ENCODE data around the gene BLM. TPM values are rescaled to one million over a fixed set of nuclear protein-coding genes. Genes with fewer than 3 reads are reported as not detected.
A peak's percentile ranks its signal among the peaks of the same experiment; 100 is the strongest.

Gene BLM
- total RNA-seq, 1 experiment from 2014 or later, result 24.6 TPM

GRCh38 chr15:90706394-90707327 is 10.5 kb upstream of the BLM start:
- H3K27me3 ChIP-seq (ENCODE audit: insufficient read depth, low read length), result no peaks in the 10 kb centered on the region
- H3K4me1 ChIP-seq (ENCODE audit: control insufficient read depth in 1 of 2, insufficient read depth in 2 of 2, low read length in 2 of 2), result peaks cover 11 to 20% of the 10 kb centered on the region in 2 experiments; a peak in 3 of 4 replicates
- H2AFZ ChIP-seq (ENCODE audit: low read depth, low read length, poor library complexity, severe bottlenecking), result no peak overlapping the region
- DNase-seq (ENCODE audit: low read depth, low spot score) (no peak), ATAC-seq (peak; percentile 54; the same call in 1 of the 2 replicates)
- RAD21 ChIA-PET (ENCODE audit: low non-redundant PET in 1 of 2, low total read pairs in 2 of 2, uncharacterized antibody in 2 of 2, unreplicated experiment in 2 of 2), result no interaction called here
- H3K27ac ChIP-seq (ENCODE audit: low read depth, low read length), result no peak overlapping the region; the same call in 1 of the 2 replicates
- no peaks in the 10 kb centered on the region for H3K9me3 ChIP-seq (ENCODE audit: control insufficient read depth in 1 of 2, insufficient read depth in 1 of 2, low read depth in 1 of 2, low read length in 2 of 2)
- no peaks in the 10 kb centered on the region for H3K36me3 ChIP-seq (ENCODE audit: control insufficient read depth in 1 of 2, insufficient read depth in 2 of 2, low read length in 2 of 2)
- POLR2A ChIA-PET, result interaction anchor here (0.6 kb wide), 1 partner anchor 155 kb away, joined by 3 read pairs; no protein-coding TSS in a partner anchor
- H4K20me1 ChIP-seq (ENCODE audit: insufficient read depth), result no peaks in the 10 kb centered on the region
- intact Hi-C loops (cut with micrococcal nuclease), result no loop called here
- BruUV-seq (replicated peaks), result no TSS peak
- 0 out of 2 replicates have a peak overlapping the region, but pooled peaks have one; percentile 19 for H3K4me2 ChIP-seq (ENCODE audit: low read length)
- H3K79me2 ChIP-seq (ENCODE audit: insufficient read depth, low read length), result no peaks in the 10 kb centered on the region
- CTCF ChIA-PET, result no interaction called here
- H3K9ac ChIP-seq (ENCODE audit: low read length), result no peak overlapping the region
- H3K4me3 ChIP-seq (replicated peaks in 1 of 2; ENCODE audit: low read depth in 1 of 2, low read length in 2 of 2), result no peak overlapping the region
- H3K9me2 ChIP-seq (ENCODE audit: insufficient read depth), result no peaks in the 10 kb centered on the region
- TF ChIP-seq CBX3 (IDR thresholded peaks at IDR 0.05; ENCODE audit: low read depth) (no peak), YY1 (IDR thresholded peaks at IDR 0.05; ENCODE audit: extremely low read depth, insufficient replicate concordance, low read depth, low read length) (no peak), SIN3A (IDR thresholded peaks at IDR 0.05; ENCODE audit: low read depth) (no peak), ATF3 (IDR thresholded peaks at IDR 0.05) (no peak), REST (IDR thresholded peaks at IDR 0.05; ENCODE audit: low read depth) (no peak)

Measured in HCT116 (cell line).